K562 (cell line): ENCODE data around the gene TMEM138. TPM values are rescaled to one million over a fixed set of nuclear protein-coding genes. Genes with fewer than 3 reads are reported as not detected.
A peak's percentile ranks its signal among the peaks of the same experiment; 100 is the strongest.

Experiments
- CBFA2T3 ChIP-seq: fragments of 450-650 bp; IDR thresholded peaks from 2 replicates; pipeline ENCODE4 v1.6.1; 2017
- ESRRA ChIP-seq: fragments of 450-650 bp; IDR thresholded peaks from 2 replicates; pipeline ENCODE4 v1.6.1; 2014; ENCODE audit warnings: low read depth, mild to moderate bottlenecking, moderate library complexity, borderline replicate concordance
- polyA plus RNA-seq, 8 experiments: library from polyadenylated mRNA; depleted of rRNA in 4 of 8; stranded (reverse) in 5 of 8; unstranded in 3 of 8; fragments of >200 nt; fragmentation: Nextera tagmentation in 2 of 8; fragmentation: Illumina TruSeq in 1 of 8; extraction: Ambion mirVana in 2 of 8; extraction: Trizol in 1 of 8; gene quantifications; 2 replicates each; pipeline versions ENCODE4 v1.2.1 to v1.2.3, GENCODE V29; 2011 to 2014; ENCODE audit warnings: inconsistent platforms in 1 of 8, missing spikeins in 1 of 8
- total RNA-seq, 7 experiments: library from RNA; depleted of rRNA in 6 of 7; stranded (reverse); fragments of >200 nt in 6 of 7; fragmentation: Illumina TruSeq in 2 of 7; extraction: Trizol in 2 of 7; gene quantifications; 2 replicates each; pipeline versions ENCODE4 v1.2.1 to v1.2.3, GENCODE V29; 2011 to 2021; ENCODE audit warnings: low replicate concordance in 1 of 7
- TF ChIP-seq, protein P1 (sequence below): fragments of 450-650 bp; IDR thresholded peaks from 2 replicates; pipeline ENCODE4 v1.6.1; 2016; ENCODE audit warnings: low read depth
- TF ChIP-seq, protein P2 (sequence below), 2 experiments: IDR thresholded peaks; 2 replicates each; pipeline ENCODE4 v1.6.1; 2011; ENCODE audit warnings: borderline replicate concordance in 1 of 2, control low read depth in 1 of 2, low read depth in 1 of 2, low read length in 1 of 2, mild to moderate bottlenecking in 1 of 2, mixed read lengths in 1 of 2, moderate library complexity in 1 of 2; ENCODE audit not compliant: insufficient read depth in 1 of 2, insufficient read length in 1 of 2, poor library complexity in 1 of 2, severe bottlenecking in 1 of 2; ENCODE audit errors: extremely low read depth in 1 of 2
- TF ChIP-seq, protein P3 (sequence below): sonication (generic); formaldehyde crosslinking; IDR thresholded peaks from 2 replicates; pipeline ENCODE4 v1.9.0; 2022; ENCODE audit warnings: mild to moderate bottlenecking, missing genetic modification reagents
- TF ChIP-seq, protein P4 (sequence below): sonication (generic); formaldehyde crosslinking; IDR thresholded peaks from 2 replicates; pipeline ENCODE4 v1.8.0; 2022; ENCODE audit warnings: missing genetic modification reagents, mild to moderate bottlenecking, borderline replicate concordance

The TMEM138 gene
- total and polyA plus RNA-seq, 9 of the 15 experiments (the other 6 are each of a cell fraction or from before 2014, with no cell fraction given): 23.2 to 168 (median 63.1) TPM

DNA sequence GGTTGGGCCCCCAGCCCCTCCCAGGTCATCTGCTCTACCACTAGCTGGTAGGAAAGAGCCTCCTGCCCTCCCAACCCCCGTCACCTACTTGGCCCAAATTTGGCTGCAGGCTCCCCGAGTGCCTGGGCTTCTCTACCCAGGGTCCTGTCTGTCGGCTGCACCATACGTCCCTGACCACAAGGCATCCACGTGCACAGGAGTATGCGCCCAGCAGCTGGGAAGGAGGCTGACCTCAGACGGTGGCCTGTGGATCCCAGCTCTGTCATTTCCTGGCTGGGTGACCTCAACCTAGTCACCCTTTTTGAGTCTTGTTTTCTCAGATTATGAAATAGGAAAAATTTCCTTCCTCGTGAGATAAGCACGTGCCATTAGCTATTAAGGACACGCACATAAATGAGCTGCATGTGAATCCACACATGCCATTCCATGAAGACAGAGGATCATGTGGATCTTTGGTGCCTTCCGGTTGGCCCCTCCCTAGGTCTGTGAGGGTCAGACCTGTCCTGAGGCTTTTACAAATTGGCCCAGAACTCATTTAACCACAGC lies 14.2 kb upstream of the TMEM138 start (continued):
- TF ChIP-seq, protein P1, sequence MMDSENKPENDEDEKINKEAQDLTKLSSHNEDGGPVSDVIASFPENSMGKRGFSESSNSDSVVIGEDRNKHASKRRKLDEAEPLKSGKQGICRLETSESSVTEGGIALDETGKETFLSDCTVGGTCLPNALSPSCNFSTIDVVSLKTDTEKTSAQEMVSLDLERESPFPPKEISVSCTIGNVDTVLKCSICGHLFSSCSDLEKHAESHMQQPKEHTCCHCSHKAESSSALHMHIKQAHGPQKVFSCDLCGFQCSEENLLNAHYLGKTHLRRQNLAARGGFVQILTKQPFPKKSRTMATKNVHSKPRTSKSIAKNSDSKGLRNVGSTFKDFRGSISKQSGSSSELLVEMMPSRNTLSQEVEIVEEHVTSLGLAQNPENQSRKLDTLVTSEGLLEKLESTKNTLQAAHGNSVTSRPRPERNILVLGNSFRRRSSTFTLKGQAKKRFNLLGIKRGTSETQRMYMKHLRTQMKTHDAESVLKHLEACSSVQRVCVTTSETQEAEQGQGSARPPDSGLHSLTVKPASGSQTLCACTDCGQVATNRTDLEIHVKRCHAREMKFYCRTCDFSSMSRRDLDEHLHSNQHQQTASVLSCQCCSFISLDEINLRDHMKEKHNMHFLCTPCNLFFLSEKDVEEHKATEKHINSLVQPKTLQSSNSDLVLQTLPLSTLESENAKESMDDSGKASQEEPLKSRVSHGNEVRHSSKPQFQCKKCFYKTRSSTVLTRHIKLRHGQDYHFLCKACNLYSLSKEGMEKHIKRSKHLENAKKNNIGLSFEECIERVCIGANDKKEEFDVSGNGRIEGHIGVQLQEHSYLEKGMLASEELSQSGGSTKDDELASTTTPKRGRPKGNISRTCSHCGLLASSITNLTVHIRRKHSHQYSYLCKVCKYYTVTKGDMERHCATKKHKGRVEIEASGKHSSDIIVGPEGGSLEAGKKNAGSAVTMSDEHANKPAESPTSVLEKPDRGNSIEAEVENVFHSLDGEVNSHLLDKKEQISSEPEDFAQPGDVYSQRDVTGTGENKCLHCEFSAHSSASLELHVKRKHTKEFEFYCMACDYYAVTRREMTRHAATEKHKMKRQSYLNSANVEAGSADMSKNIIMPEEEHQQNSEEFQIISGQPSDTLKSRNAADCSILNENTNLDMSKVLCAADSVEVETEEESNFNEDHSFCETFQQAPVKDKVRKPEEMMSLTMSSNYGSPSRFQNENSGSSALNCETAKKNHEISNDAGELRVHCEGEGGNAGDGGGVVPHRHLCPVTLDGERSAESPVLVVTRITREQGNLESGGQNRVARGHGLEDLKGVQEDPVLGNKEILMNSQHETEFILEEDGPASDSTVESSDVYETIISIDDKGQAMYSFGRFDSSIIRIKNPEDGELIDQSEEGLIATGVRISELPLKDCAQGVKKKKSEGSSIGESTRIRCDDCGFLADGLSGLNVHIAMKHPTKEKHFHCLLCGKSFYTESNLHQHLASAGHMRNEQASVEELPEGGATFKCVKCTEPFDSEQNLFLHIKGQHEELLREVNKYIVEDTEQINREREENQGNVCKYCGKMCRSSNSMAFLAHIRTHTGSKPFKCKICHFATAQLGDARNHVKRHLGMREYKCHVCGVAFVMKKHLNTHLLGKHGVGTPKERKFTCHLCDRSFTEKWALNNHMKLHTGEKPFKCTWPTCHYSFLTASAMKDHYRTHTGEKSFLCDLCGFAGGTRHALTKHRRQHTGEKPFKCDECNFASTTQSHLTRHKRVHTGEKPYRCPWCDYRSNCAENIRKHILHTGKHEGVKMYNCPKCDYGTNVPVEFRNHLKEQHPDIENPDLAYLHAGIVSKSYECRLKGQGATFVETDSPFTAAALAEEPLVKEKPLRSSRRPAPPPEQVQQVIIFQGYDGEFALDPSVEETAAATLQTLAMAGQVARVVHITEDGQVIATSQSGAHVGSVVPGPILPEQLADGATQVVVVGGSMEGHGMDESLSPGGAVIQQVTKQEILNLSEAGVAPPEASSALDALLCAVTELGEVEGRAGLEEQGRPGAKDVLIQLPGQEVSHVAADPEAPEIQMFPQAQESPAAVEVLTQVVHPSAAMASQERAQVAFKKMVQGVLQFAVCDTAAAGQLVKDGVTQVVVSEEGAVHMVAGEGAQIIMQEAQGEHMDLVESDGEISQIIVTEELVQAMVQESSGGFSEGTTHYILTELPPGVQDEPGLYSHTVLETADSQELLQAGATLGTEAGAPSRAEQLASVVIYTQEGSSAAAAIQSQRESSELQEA: 0 out of 2 replicates have a peak, but pooled peaks have one; percentile 48
- TF ChIP-seq CBFA2T3 (peak; percentile 24; the same call in 1 of the 2 replicates), ESRRA (peak; percentile 31; the same call in 1 of the 2 replicates)
- TF ChIP-seq, protein P2, sequence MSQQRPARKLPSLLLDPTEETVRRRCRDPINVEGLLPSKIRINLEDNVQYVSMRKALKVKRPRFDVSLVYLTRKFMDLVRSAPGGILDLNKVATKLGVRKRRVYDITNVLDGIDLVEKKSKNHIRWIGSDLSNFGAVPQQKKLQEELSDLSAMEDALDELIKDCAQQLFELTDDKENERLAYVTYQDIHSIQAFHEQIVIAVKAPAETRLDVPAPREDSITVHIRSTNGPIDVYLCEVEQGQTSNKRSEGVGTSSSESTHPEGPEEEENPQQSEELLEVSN (IDR thresholded peaks at IDR 0.05; ENCODE audit: borderline replicate concordance in 1 of 2, extremely low read depth in 1 of 2, insufficient read depth in 1 of 2, insufficient read length in 1 of 2, low read depth in 1 of 2, low read length in 1 of 2, poor library complexity in 1 of 2, severe bottlenecking in 1 of 2): peak in 1 of 2 experiments; percentile 20
- TF ChIP-seq, protein P3, sequence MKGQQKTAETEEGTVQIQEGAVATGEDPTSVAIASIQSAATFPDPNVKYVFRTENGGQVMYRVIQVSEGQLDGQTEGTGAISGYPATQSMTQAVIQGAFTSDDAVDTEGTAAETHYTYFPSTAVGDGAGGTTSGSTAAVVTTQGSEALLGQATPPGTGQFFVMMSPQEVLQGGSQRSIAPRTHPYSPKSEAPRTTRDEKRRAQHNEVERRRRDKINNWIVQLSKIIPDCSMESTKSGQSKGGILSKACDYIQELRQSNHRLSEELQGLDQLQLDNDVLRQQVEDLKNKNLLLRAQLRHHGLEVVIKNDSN (CRISPR knock-in tag): peak; percentile 33; the same call in 1 of the 2 replicates
- TF ChIP-seq, protein P4, sequence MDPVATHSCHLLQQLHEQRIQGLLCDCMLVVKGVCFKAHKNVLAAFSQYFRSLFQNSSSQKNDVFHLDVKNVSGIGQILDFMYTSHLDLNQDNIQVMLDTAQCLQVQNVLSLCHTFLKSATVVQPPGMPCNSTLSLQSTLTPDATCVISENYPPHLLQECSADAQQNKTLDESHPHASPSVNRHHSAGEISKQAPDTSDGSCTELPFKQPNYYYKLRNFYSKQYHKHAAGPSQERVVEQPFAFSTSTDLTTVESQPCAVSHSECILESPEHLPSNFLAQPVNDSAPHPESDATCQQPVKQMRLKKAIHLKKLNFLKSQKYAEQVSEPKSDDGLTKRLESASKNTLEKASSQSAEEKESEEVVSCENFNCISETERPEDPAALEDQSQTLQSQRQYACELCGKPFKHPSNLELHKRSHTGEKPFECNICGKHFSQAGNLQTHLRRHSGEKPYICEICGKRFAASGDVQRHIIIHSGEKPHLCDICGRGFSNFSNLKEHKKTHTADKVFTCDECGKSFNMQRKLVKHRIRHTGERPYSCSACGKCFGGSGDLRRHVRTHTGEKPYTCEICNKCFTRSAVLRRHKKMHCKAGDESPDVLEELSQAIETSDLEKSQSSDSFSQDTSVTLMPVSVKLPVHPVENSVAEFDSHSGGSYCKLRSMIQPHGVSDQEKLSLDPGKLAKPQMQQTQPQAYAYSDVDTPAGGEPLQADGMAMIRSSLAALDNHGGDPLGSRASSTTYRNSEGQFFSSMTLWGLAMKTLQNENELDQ (CRISPR knock-in tag): no peak
